HG03460 (cell line): ENCODE data around the gene PHF1.
"Not testable (repeated sequence)": the region's sequence is repeated elsewhere in the genome, so short reads cannot be mapped to it uniquely, and the experiment has no call there.

Experiments
- ATAC-seq: cut with Tn5 transposase; IDR thresholded peaks from one replicate; pipeline ENCODE4 v1.9.1; 2021; ENCODE audit not compliant: unreplicated experiment

PHF1 gene

GRCh38 chr6:33391278-33391921 is 19.4 kb upstream of the PHF1 start, which contains the start of gene KIFC1:
KIFC1 (plus strand) TSS chr6:33391823; CDS start chr6:33391986, 163 bp downstream.
- ATAC-seq, result peak; percentile 90

GRCh38 chr6:33391922-33392594 is 18.8 kb upstream of the PHF1 start:
- ATAC-seq, result peak; percentile 12

- ATAC-seq, result no peak
These were observed 18.2 kb upstream of the PHF1 start for GRCh38 chr6:33392595-33392948.

GRCh38 chr6:33392979-33393378 is 17.8 kb upstream of the PHF1 start:
- ATAC-seq, result no peak

GRCh38 chr6:33397541-33397940 is 13.3 kb upstream of the PHF1 start:
- ATAC-seq, result no peak

- ATAC-seq, result not testable (repeated sequence)
These were observed 12.2 kb upstream of the PHF1 start for GRCh38 chr6:33398601-33399000.

- ATAC-seq, result not testable (repeated sequence)
These were observed 10.9 kb upstream of the PHF1 start for GRCh38 chr6:33399881-33400280.

GRCh38 chr6:33404884-33405283 is 5.9 kb upstream of the PHF1 start:
- no peak for ATAC-seq

- no peak for ATAC-seq
These were observed 5.4 kb upstream of the PHF1 start for GRCh38 chr6:33405386-33405940.

- ATAC-seq, result no peak
These were observed 4.7 kb upstream of the PHF1 start for GRCh38 chr6:33406126-33406525.

- ATAC-seq, result no peak
These were observed 3.6 kb upstream of the PHF1 start for GRCh38 chr6:33407132-33407718.

GRCh38 chr6:33410050-33410710 is 634 bp upstream of the PHF1 start:
- peak; percentile 75 for ATAC-seq

GRCh38 chr6:33411632-33412005 is 805 bp downstream of the PHF1 start:
- no peak for ATAC-seq

- ATAC-seq, result no peak
These were observed 1.6 kb downstream of the PHF1 start for GRCh38 chr6:33412140-33413009.

GRCh38 chr6:33413241-33414120 is 2.7 kb downstream of the PHF1 start:
- ATAC-seq, result no peak

GRCh38 chr6:33414592-33415271 is 3.9 kb downstream of the PHF1 start:
- ATAC-seq, result no peak

GRCh38 chr6:33415831-33416230 is 5.0 kb downstream of the PHF1 start:
- no peak for ATAC-seq

- no peak for ATAC-seq
These were observed 5.7 kb downstream of the PHF1 start for GRCh38 chr6:33416386-33417127.
